DOHH2 (cell line): ENCODE results near the gene NEURL3.

Experiments used
- EZH2phosphoT487 ChIP-seq: fragments of 200-600 bp; sonication (generic); IDR thresholded peaks from 2 replicates; pipeline ENCODE4 v1.6.1; 2017; ENCODE audit warnings: borderline replicate concordance, mild to moderate bottlenecking, antibody characterized with exemption, low read length, moderate library complexity, mixed read lengths
- TF ChIP-seq, protein P1 (sequence below): fragments of 200-600 bp; sonication (generic); IDR thresholded peaks from one replicate; pipeline ENCODE4 v1.5.1; 2014; ENCODE audit warnings: antibody characterized with exemption, mild to moderate bottlenecking, low read depth, low read length; ENCODE audit not compliant: poor library complexity, severe bottlenecking

DNA sequence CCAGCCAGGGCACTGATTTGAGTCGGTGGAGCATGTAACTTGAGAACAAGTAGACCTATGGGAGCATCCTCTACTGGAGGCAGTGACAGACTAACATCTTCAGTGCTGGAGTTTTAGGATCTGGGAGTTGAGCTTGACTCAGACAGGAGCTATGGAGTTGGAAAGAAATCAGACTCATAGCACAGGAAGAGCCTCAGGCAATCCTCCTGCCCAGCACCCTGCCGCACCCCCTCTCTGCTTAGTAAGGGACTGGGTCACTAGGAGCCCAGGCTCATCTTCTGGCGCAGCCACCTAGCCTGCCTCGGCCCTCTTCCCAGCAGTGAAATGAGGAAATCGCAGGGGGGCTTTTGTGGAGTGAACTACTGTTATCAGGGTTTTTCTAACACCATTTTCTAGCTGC lies 35.0 kb upstream of the NEURL3 start:
- TF ChIP-seq, protein P1, sequence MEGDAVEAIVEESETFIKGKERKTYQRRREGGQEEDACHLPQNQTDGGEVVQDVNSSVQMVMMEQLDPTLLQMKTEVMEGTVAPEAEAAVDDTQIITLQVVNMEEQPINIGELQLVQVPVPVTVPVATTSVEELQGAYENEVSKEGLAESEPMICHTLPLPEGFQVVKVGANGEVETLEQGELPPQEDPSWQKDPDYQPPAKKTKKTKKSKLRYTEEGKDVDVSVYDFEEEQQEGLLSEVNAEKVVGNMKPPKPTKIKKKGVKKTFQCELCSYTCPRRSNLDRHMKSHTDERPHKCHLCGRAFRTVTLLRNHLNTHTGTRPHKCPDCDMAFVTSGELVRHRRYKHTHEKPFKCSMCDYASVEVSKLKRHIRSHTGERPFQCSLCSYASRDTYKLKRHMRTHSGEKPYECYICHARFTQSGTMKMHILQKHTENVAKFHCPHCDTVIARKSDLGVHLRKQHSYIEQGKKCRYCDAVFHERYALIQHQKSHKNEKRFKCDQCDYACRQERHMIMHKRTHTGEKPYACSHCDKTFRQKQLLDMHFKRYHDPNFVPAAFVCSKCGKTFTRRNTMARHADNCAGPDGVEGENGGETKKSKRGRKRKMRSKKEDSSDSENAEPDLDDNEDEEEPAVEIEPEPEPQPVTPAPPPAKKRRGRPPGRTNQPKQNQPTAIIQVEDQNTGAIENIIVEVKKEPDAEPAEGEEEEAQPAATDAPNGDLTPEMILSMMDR = no peak
- TF ChIP-seq EZH2phosphoT487 = no peak
